ENCODE measurements around the gene ABLIM3. TPM values are rescaled to one million over a fixed set of nuclear protein-coding genes. Genes with fewer than 3 reads are reported as not detected.

Gene ABLIM3
- total RNA-seq, 4 donors from 2014 or later, result 1.6 to 26.4 (median 5.7) TPM

DNA sequence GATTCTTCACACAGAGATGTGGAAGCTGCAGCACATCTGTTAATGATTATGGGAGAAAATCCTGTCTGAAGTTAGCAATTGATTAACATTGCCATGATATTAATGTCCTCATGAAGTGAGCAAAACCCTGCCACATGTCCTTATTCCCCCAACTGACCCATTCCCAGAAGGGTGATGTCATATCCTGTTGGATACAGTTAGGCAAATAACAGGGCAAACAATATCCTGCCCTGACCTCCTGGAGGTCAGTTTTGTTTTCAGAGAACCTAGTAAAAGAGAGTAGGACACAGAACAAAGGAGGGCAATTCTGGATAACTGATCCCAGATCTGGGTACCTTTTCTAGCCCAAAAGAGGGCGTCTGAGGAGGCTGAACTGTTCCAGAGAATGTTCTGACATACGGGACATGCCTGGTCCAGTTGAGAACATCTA lies 11.0 kb downstream of the ABLIM3 start:
- H3K27me3 ChIP-seq, result no peaks in the 10 kb centered on the region
- no peak overlapping the region for H3K27ac ChIP-seq
- H3K9me3 ChIP-seq, result no peaks in the 10 kb centered on the region
- H3K36me3 ChIP-seq, result no peaks in the 10 kb centered on the region
- H3K4me1 ChIP-seq, result peaks cover 0 to 5% (median 0%) of the 10 kb centered on the region in 4 donors
- no peak for DNase-seq
- TF ChIP-seq, protein P1, sequence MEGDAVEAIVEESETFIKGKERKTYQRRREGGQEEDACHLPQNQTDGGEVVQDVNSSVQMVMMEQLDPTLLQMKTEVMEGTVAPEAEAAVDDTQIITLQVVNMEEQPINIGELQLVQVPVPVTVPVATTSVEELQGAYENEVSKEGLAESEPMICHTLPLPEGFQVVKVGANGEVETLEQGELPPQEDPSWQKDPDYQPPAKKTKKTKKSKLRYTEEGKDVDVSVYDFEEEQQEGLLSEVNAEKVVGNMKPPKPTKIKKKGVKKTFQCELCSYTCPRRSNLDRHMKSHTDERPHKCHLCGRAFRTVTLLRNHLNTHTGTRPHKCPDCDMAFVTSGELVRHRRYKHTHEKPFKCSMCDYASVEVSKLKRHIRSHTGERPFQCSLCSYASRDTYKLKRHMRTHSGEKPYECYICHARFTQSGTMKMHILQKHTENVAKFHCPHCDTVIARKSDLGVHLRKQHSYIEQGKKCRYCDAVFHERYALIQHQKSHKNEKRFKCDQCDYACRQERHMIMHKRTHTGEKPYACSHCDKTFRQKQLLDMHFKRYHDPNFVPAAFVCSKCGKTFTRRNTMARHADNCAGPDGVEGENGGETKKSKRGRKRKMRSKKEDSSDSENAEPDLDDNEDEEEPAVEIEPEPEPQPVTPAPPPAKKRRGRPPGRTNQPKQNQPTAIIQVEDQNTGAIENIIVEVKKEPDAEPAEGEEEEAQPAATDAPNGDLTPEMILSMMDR (IDR thresholded peaks at IDR 0.05), result no peak
- no peak for TF ChIP-seq POLR2A (IDR thresholded peaks at IDR 0.05)
- H3K4me3 ChIP-seq, result no peak overlapping the region

DNA sequence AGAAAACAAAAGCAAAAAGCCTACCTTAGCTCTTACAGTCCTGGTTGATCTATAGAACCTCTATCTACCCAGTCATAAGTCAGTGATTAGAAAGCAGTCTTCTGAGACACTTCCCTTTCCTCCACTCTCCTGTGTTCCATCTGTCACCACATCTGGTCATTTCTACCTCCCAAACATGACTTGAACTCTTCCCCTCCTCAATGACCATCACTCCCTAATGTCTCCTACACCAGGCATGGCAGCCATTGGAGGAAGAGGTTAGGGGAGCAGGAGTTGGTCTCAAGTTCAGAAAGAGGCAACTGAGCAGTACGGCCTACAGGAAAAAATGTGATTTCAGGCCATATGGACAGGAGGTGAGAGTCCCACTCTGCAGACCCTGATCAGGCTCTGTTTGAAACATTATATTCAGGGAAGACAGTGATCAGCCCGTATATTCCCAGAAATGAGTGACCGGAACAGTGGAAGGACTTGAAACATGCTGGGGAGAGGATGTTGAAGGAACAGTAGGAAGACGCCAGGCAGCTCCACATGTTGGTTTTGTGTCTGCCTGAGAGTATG lies 12.0 kb downstream of the ABLIM3 start:
- H3K27me3 ChIP-seq, result no peaks in the 10 kb centered on the region
- H3K36me3 ChIP-seq, result no peaks in the 10 kb centered on the region
- TF ChIP-seq POLR2A (IDR thresholded peaks at IDR 0.05), result no peak
- TF ChIP-seq, protein P1 (IDR thresholded peaks at IDR 0.05), result no peak
- peaks cover 0 to 5% (median 0%) of the 10 kb centered on the region in 4 donors for H3K4me1 ChIP-seq
- no peak for DNase-seq
- H3K4me3 ChIP-seq, result no peak overlapping the region
- H3K9me3 ChIP-seq, result no peaks in the 10 kb centered on the region
- H3K27ac ChIP-seq, result peak overlapping the region in 1 of 4 donors; percentile 16

DNA sequence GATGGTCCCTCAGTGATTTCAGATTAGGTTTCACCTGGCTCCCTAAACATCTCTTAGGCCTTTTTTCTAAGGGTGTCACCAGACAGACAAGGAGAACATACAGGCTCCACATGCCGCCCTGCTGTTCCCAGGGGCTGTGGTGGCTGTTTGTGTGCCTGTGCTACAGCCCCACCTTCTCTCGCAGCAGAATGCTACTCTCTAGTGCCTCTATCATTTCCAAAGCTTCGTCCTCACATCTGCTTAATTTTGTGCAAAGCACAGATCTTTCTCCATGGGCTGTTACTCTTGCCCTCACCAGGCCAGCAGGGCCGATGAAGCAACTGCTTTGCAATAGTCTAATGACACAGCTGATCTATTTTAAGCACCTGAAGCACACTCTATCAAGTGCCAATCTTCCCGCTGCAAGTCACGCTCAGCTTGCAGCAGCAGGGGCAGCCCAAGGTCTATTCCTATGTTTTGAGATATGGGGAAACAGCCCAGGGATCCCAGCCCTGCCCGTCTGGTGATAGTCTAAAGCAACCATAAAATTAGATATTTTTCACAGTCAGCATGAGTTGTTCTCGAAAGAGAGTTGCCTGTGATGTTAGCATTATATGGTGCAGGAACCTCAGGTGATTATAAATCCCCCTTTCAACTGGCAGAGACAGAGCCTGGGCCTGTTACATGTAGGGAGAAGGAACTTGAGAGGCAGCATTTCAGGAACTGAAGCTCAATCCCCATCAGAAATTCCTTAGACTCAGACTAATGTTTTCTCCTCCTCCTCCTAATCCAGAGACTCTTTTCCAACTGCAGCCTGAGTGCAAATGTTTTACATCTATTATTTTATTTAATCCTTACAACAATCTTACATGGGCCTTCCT lies 12.7 kb downstream of the ABLIM3 start:
- H3K36me3 ChIP-seq, result no peaks in the 10 kb centered on the region
- TF ChIP-seq, protein P1 (IDR thresholded peaks at IDR 0.05), result no peak
- TF ChIP-seq POLR2A (IDR thresholded peaks at IDR 0.05), result no peak
- no peak for DNase-seq
- no peaks in the 10 kb centered on the region for H3K27me3 ChIP-seq
- no peak overlapping the region for H3K4me3 ChIP-seq
- peak overlapping the region in 2 of 4 donors; percentile 15 to 16 for H3K27ac ChIP-seq
- H3K9me3 ChIP-seq, result no peaks in the 10 kb centered on the region
- H3K4me1 ChIP-seq, result peaks cover 0 to 5% (median 0%) of the 10 kb centered on the region in 4 donors

DNA sequence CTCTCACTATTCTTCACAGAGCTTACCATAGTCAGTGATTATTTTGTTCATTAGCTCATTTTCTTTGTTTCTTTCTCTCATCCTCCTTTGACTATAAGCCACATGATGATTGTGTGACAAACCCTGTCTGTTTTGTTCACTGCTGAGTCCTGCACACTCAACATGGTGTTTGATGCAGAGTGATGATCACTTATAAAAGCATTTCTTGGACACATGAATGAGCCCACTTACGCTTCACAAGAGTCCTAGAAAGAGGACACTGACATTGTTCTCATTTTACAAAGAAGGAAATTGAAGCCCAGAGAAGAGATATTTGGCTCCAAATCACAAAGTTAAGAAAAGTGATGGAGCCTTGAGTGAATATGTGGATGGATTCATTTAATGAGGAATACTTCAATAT lies 13.4 kb downstream of the ABLIM3 start:
- Histone ChIP-seq H3K4me3 (no peak overlapping the region), H3K4me1 (peaks cover 0 to 5% (median 0%) of the 10 kb centered on the region in 4 donors), H3K27ac (no peak overlapping the region), H3K9me3 (no peaks in the 10 kb centered on the region), H3K27me3 (no peaks in the 10 kb centered on the region), H3K36me3 (no peaks in the 10 kb centered on the region)
- no peak for TF ChIP-seq POLR2A (IDR thresholded peaks at IDR 0.05)
- TF ChIP-seq, protein P1 (IDR thresholded peaks at IDR 0.05), result no peak
- DNase-seq, result no peak

DNA sequence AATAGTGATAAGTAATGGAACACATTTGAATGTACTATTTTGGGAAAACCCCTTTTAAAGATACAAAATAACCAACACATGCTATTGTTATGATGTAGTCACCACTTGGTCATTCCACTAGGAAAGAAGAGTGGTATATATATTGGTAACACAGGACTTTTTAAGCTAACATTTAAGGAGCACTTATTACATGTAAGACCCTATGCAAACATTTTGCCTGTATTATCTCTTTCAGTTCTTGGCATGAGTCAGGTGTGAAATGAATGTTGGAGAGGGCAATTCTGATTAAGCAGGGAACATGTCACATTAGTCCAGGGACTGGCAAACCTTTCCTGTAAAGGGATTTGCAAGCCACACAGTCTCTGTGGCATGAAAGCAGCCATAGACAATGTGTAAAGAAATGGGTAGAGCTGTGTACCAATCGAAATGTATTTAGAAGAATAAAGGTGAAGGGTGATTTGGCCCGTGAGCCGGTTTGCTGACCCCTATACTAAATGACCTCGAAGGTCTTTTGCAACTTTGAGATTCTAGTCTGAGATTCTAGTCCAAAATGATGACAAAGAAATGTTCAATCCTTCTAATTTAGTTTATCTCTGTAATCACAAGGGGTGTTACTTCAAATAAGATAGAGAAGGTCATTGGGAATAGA lies 15.3 kb downstream of the ABLIM3 start:
- H3K4me3 ChIP-seq, result no peak overlapping the region
- H3K36me3 ChIP-seq, result no peaks in the 10 kb centered on the region
- H3K27ac ChIP-seq, result no peak overlapping the region
- no peaks in the 10 kb centered on the region for H3K27me3 ChIP-seq
- TF ChIP-seq, protein P1 (IDR thresholded peaks at IDR 0.05), result no peak
- TF ChIP-seq POLR2A (IDR thresholded peaks at IDR 0.05), result no peak
- H3K4me1 ChIP-seq, result peaks cover 0 to 13% (median 0%) of the 10 kb centered on the region in 4 donors
- no peak for DNase-seq
- no peaks in the 10 kb centered on the region for H3K9me3 ChIP-seq

Data from Peyer's patch (tissue), 4 donors.